Ishikawa (cell line): ENCODE data around the gene RASD1.

Experiments
- CEBPB ChIP-seq: IDR thresholded peaks from 2 replicates; pipeline ENCODE4 v1.6.1; 2012
- CREB1 ChIP-seq: IDR thresholded peaks from 2 replicates; pipeline ENCODE4 v1.6.1; 2012; ENCODE audit warnings: low read depth
- EGR1 ChIP-seq: IDR thresholded peaks from 2 replicates; pipeline ENCODE4 v1.6.1; 2012
- EP300 ChIP-seq: IDR thresholded peaks from 2 replicates; pipeline ENCODE4 v1.6.1; 2012; ENCODE audit warnings: borderline replicate concordance
- FOXM1 ChIP-seq: IDR thresholded peaks from 2 replicates; pipeline ENCODE4 v1.6.1; 2012; ENCODE audit warnings: low read depth, borderline replicate concordance
- RAD21 ChIP-seq: IDR thresholded peaks from 2 replicates; pipeline ENCODE4 v1.6.1; 2012; ENCODE audit warnings: low read depth
- REST ChIP-seq: IDR thresholded peaks from 2 replicates; pipeline ENCODE4 v1.6.1; 2012; ENCODE audit warnings: low read depth, mild to moderate bottlenecking
- TAF1 ChIP-seq: IDR thresholded peaks from 2 replicates; pipeline ENCODE4 v1.6.1; 2012; ENCODE audit warnings: low read depth, mild to moderate bottlenecking
- TCF12 ChIP-seq: IDR thresholded peaks from 2 replicates; pipeline ENCODE4 v1.6.1; 2012; ENCODE audit warnings: low read depth
- TEAD4 ChIP-seq: IDR thresholded peaks from 2 replicates; pipeline ENCODE4 v1.6.1; 2012
- YY1 ChIP-seq: IDR thresholded peaks from 2 replicates; pipeline ENCODE4 v1.6.1; 2012; ENCODE audit warnings: low read depth
- ZBTB7A ChIP-seq: IDR thresholded peaks from 2 replicates; pipeline ENCODE4 v1.6.1; 2012; ENCODE audit warnings: low read depth
- TF ChIP-seq, protein P1 (sequence below): IDR thresholded peaks from 2 replicates; pipeline ENCODE4 v1.6.1; 2012
- TF ChIP-seq, protein P2 (sequence below): IDR thresholded peaks from 2 replicates; pipeline ENCODE4 v1.6.1; 2012

The RASD1 gene

DNA sequence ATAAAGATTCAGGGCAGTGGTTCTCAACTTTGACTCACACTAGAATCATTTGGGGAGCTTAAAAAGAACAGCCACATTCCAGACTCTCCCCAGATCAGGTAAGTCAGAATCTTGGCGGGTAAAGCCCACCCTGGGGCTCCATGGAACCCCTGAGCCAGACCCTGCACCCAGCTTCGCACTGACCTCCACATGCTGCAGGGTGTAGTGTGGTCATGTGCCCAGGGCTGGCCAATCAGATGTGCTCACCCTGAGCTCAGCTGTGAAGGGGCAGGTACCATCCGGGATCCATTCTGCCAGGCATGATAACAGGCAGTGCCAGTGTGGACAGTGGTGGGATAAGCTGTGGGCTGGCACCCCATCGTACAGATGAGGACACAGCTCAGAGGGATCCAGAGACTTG, 47.5 kb downstream of the RASD1 start:
- no peak for TF ChIP-seq TCF12
- no peak for TF ChIP-seq REST
- TF ChIP-seq, protein P1, sequence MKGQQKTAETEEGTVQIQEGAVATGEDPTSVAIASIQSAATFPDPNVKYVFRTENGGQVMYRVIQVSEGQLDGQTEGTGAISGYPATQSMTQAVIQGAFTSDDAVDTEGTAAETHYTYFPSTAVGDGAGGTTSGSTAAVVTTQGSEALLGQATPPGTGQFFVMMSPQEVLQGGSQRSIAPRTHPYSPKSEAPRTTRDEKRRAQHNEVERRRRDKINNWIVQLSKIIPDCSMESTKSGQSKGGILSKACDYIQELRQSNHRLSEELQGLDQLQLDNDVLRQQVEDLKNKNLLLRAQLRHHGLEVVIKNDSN: peak; percentile 83
- TF ChIP-seq FOXM1: no peak
- no peak for TF ChIP-seq EGR1
- no peak for TF ChIP-seq YY1
- no peak for TF ChIP-seq CREB1
- no peak for TF ChIP-seq CEBPB
- TF ChIP-seq TAF1: no peak
- no peak for TF ChIP-seq ZBTB7A
- TF ChIP-seq, protein P2, sequence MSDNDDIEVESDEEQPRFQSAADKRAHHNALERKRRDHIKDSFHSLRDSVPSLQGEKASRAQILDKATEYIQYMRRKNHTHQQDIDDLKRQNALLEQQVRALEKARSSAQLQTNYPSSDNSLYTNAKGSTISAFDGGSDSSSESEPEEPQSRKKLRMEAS: 0 out of 2 replicates have a peak, but pooled peaks have one; percentile 52

- TF ChIP-seq CEBPB (no peak), CREB1 (no peak), TCF12 (no peak)
Measured at GRCh38 chr17:17448076-17448475, 48.1 kb downstream of the RASD1 start.

DNA sequence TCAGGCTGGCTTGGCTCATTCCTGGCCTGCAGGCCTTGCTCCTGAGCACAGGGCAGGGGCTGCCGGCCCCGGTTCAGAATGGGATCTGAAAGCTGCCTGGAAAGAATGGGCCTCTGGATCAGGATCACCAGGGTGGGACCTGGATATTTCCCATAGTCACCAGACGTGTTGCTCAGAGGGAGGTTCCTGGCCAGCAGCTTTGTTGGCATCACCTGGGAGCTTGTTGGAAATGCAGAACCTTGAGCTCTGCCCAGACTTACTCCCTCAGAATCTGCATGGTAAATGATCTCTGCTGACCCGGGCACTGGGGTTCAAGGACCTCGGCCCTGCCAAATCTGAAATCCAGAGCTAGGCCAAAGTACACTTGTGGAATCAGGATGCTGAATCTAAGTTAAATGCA, 48.9 kb downstream of the RASD1 start:
- TF ChIP-seq CEBPB (no peak), CREB1 (no peak), EGR1 (no peak), TEAD4 (no peak)
- TF ChIP-seq, protein P2: no peak

- TF ChIP-seq, protein P1: no peak
- TF ChIP-seq EP300 (no peak), TAF1 (no peak), YY1 (no peak), CREB1 (no peak)
Measured at GRCh38 chr17:17446666-17447155, 49.5 kb downstream of the RASD1 start.

- TF ChIP-seq TEAD4 (0 out of 2 replicates have a peak, but pooled peaks have one; percentile 19), TAF1 (no peak), EGR1 (no peak), TCF12 (peak; percentile 30; the same call in 1 of the 2 replicates), ZBTB7A (no peak), EP300 (peak; percentile 49; the same call in 1 of the 2 replicates), CEBPB (no peak), RAD21 (no peak)
- TF ChIP-seq, protein P1: no peak
- TF ChIP-seq, protein P2: no peak
Measured at GRCh38 chr17:17445925-17446665, 50.1 kb downstream of the RASD1 start.

- TF ChIP-seq CEBPB (no peak), TAF1 (no peak), YY1 (no peak), CREB1 (no peak), EGR1 (no peak), ZBTB7A (no peak)
Measured at GRCh38 chr17:17445296-17445924, 50.8 kb downstream of the RASD1 start.
